ENCODE measurements around the gene LIF. TPM values are rescaled to one million over a fixed set of nuclear protein-coding genes. Genes with fewer than 3 reads are reported as not detected.

LIF gene
- total RNA-seq, 2 experiments from 2014 or later = 176 to 189 TPM

DNA sequence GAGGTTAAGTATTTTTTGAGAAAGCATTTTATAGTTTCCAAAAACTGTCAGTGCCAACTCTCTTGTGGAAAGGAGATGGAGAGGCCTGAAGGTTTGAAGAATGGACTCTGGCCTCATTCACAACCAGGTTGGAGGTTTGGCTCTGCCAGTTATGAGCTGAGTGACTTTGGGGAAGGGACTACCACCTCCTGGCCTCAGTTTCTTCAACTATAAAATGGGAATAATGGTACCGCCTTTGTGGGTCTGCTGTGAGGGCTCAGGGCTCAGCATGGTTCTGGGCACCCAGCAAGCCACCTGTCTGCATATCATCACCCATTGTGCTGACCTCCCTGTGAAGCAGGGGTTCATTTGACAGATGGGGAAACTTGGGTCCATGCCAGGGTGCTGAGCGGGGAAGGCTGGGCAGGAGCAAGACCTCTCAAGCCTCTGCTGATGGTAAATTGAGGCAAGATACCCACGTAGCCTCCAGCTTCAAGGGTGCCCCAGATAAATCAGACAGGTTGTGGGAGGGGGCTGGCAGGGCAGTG, 3.5 kb upstream of the LIF start:
- no peak overlapping the region for H3K4me3 Mint-ChIP-seq
- DNase-seq = no peak
- intact Hi-C loops (cut with micrococcal nuclease) = no loop called here
- CTCF ChIA-PET = interaction anchor here (1.5 to 1.8 kb wide), 4 partner anchors 13 to 74 kb away, joined by 3 to 11 read pairs (median 6); no protein-coding TSS in a partner anchor
- H3K27me3 Mint-ChIP-seq = no peaks in the 10 kb centered on the region
- POLR2A ChIA-PET = no interaction called here
- H3K27ac Mint-ChIP-seq = peak overlapping the region; percentile 42
- peaks cover 10% of the 10 kb centered on the region for H3K36me3 Mint-ChIP-seq
- H3K4me1 Mint-ChIP-seq (ENCODE audit: low read depth) = peaks cover 48% of the 10 kb centered on the region
- H3K9me3 Mint-ChIP-seq = no peaks in the 10 kb centered on the region

DNA sequence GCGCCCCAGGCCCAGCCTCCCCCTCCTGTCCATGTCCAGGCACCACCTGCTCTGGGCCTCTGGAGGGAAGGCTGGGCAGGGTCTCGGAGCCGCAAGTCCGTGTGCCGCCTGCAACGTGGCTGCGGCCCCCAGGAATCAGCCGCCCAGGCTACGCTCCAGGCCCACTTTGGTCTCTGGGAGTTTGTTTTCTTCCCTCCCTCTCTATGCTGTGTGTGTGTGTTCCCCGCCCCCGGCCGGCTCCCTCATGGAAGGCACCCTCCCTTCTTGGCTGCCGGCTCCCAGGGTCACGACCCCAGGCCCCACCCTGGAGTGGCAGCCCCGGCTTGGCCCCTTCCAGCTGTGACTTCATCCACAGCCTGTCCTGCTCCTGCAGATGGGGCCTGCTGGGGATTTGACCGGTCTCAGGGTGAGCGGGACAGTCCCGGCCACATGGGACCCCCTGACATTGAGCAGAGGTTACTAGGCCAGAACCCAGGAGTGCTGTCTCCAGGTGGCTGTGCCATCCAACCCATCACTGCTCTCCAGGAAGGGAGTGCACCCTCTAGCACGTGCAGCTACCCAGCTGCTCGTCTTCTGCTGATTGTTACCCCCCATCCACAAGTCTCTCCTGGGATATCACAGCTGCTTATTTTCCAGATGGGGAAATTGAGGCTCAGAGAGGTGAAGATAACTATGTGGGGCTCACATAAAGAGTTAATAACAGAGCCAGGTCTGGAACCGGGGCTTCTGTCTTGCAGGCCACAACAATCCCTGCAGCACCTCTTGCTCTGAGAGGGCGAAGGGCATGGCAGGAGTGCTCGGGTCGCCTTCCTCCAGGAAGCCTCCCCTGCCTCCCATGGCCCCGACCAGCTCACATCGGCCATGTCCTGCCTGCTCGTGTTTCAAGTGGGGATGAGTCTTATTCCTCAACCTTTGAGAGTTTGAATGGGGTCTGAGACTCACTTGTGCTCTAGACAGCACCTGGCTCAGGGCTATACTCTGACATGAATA, 2.8 kb upstream of the LIF start:
- no peak overlapping the region for H3K4me3 Mint-ChIP-seq
- intact Hi-C loops (cut with micrococcal nuclease) = no loop called here
- H3K27me3 Mint-ChIP-seq = no peaks in the 10 kb centered on the region
- no peak for DNase-seq
- H3K4me1 Mint-ChIP-seq (ENCODE audit: low read depth) = peaks cover 56% of the 10 kb centered on the region
- ChIA-PET CTCF (interaction anchor here (0.8 to 1.6 kb wide), 3 partner anchors 71 to 141 kb away, joined by 3 to 5 read pairs (median 3); no protein-coding TSS in a partner anchor), POLR2A (no interaction called here)
- no peak overlapping the region for H3K27ac Mint-ChIP-seq
- no peaks in the 10 kb centered on the region for H3K9me3 Mint-ChIP-seq
- peaks cover 17% of the 10 kb centered on the region for H3K36me3 Mint-ChIP-seq

- ChIA-PET CTCF (interaction anchor here (1.2 kb wide), 1 partner anchor 143 kb away, joined by 3 read pairs; no protein-coding TSS in a partner anchor), POLR2A (no interaction called here)
- no peak overlapping the region for H3K4me3 Mint-ChIP-seq
- peaks cover 64% of the 10 kb centered on the region for H3K4me1 Mint-ChIP-seq (ENCODE audit: low read depth)
- intact Hi-C loops (cut with micrococcal nuclease) = no loop called here
- H3K27me3 Mint-ChIP-seq = no peaks in the 10 kb centered on the region
- H3K27ac Mint-ChIP-seq = no peak overlapping the region
- H3K36me3 Mint-ChIP-seq = peaks cover 26% of the 10 kb centered on the region
- no peaks in the 10 kb centered on the region for H3K9me3 Mint-ChIP-seq
- DNase-seq = no peak
Measured at GRCh38 chr22:30248484-30248883, 1.9 kb upstream of the LIF start.

DNA sequence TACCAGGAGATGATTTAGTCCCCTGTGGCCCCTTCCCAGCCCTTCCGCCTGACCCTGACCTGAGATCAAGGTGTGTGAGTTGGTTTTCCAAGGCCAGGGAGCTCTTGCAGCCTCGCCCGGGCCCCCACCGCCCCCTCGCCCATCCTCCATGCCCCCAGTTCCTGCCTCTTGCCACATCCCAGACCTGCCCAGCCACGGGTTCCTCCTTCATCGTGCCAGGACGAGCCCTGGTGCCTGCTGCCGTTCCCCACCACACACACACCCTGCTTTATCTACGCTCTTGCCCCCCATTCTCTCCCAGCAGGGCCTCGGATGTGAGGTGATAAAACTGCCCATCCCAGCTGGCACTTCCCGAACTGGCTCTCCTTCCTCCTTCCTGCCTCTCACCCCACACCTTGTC, 1.4 kb upstream of the LIF start:
- H3K4me1 Mint-ChIP-seq (ENCODE audit: low read depth) = peaks cover 66% of the 10 kb centered on the region
- no peak overlapping the region for H3K27ac Mint-ChIP-seq
- H3K27me3 Mint-ChIP-seq = no peaks in the 10 kb centered on the region
- H3K4me3 Mint-ChIP-seq = no peak overlapping the region
- DNase-seq = no peak
- no peaks in the 10 kb centered on the region for H3K9me3 Mint-ChIP-seq
- H3K36me3 Mint-ChIP-seq = peaks cover 31% of the 10 kb centered on the region
- intact Hi-C loops (cut with micrococcal nuclease) = loop anchor here (2.0 kb wide), 2 partner anchors 63 to 139 kb away; no protein-coding TSS in a partner anchor
- CTCF ChIA-PET = interaction anchor here (1.2 kb wide), 1 partner anchor 142 kb away, joined by 3 read pairs; no protein-coding TSS in a partner anchor
- POLR2A ChIA-PET = no interaction called here

DNA sequence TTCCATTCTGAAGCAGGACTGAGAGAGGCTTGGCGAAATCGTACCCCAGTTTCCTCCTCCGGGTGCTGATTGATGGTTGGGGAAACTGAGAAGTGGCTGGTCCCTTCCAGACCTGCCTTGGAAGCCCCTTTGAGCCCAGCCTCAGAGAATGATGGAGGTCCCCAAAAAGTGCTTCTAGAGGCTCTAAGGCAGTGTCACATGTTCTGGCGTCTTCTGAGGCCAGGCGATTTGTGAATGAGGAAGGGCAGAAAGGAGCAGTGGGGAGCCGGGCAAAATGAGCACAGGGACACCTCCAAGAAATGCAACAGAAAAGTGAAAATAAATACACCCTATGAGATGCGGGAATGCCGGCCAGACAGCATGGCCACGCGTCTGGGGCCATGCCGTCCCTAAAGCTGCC, 1.0 kb upstream of the LIF start:
- Mint-ChIP-seq H3K27ac (peak overlapping the region; percentile 89), H3K9me3 (no peaks in the 10 kb centered on the region), H3K27me3 (no peaks in the 10 kb centered on the region), H3K36me3 (peaks cover 35% of the 10 kb centered on the region), H3K4me3 (peak overlapping the region; percentile 90), H3K4me1 (ENCODE audit: low read depth) (peaks cover 66% of the 10 kb centered on the region)
- ChIA-PET CTCF (interaction anchor here (1.2 kb wide), 1 partner anchor 142 kb away, joined by 3 read pairs; no protein-coding TSS in a partner anchor), POLR2A (no interaction called here)
- DNase-seq = no peak
- intact Hi-C loops (cut with micrococcal nuclease) = loop anchor here (2.0 kb wide), 2 partner anchors 63 to 139 kb away; no protein-coding TSS in a partner anchor

DNA sequence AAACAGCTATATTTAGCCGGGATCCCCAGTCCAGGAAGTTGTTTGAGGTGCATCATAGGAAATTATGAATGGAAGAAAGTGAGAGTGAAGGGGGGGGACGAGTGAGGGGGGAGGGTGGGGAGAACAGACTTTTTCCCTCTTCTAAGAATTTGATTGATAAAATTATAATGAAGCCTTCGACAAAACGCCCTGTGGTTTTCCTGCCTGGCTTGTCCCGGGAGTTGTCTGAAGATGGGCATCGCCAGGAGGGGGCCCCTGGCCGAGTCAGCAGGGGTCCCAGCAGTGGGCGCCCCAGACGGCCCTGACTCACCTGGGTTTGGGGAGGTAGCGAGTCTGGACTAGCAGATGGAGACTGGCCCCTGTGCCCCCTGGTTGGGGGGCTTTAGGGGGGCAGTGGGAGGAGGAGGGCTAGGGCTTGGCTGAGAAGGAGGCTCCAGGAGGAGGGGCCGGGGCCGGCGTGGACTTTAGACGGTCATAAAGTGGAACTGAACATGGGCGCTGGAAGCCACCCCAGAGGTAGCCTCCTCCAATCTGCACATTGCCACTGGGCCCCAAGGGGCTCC, 336 bp upstream of the LIF start:
- peaks cover 70% of the 10 kb centered on the region for H3K4me1 Mint-ChIP-seq (ENCODE audit: low read depth)

DNA sequence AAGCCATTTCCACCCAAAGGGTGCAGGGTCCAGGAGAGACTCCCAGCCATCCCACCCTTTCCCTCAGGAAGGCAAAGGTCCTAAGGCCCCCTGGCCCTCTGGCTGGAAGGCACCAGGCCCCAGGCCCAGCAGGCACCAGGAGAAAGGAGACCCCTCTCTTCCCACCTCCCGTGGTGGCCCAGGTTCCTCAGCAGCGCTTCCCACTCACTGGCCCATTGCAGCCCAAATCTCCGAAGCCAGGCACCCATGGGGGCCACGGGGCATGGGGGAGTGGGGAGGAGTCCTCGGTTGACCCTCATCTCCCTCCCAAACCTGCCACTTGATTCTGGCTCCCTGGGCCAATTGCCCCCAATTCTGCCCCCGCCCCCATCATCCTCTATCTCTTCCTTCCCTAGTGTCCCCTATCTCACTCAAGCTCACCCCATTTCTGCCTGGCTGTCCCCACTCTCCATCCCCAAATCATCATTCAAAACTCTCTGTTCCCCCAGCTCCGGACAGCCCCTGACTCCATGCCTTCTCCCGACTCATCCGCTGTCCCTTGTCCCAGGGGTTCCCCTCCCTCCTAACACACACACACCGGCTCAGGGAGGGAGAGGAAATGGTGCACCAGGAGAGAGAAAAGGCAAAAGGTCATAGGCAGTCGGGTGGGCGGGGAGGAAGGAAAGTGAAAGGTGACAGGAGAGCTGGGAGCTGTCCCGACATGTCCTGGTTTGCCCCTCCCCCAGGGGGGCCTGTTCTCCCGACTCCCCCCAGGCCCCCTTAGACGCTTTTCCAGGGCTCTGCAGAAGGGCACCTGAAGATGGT, 1.2 kb downstream of the LIF start:
- Mint-ChIP-seq H3K4me3 (peak overlapping the region; percentile 90), H3K4me1 (ENCODE audit: low read depth) (peaks cover 71% of the 10 kb centered on the region), H3K27me3 (no peaks in the 10 kb centered on the region), H3K9me3 (no peaks in the 10 kb centered on the region), H3K36me3 (peaks cover 47% of the 10 kb centered on the region), H3K27ac (peak overlapping the region; percentile 94)
- CTCF ChIA-PET = interaction anchor here (1.0 to 3.1 kb wide), 9 partner anchors 18 to 140 kb away, joined by 3 to 10 read pairs (median 5); no protein-coding TSS in a partner anchor
- DNase-seq = peak; percentile 60
- POLR2A ChIA-PET = interaction anchor here (0.9 to 1.8 kb wide), 4 partner anchors 60 to 125 kb away, joined by 3 to 9 read pairs (median 4); no protein-coding TSS in a partner anchor
- intact Hi-C loops (cut with micrococcal nuclease) = no loop called here

More for the DNA sequence above, 336 bp upstream of the LIF start:
- DNase-seq = peak; percentile 43
- no peaks in the 10 kb centered on the region for H3K9me3 Mint-ChIP-seq
- H3K27me3 Mint-ChIP-seq = no peaks in the 10 kb centered on the region
- peak overlapping the region; percentile 89 for H3K27ac Mint-ChIP-seq
- intact Hi-C loops (cut with micrococcal nuclease) = loop anchor here (1.0 to 2.0 kb wide), 4 partner anchors 19 to 138 kb away; partner anchors contain the start of gene OSM
- POLR2A ChIA-PET = interaction anchor here (1.1 kb wide), 2 partner anchors 56 to 69 kb away, joined by 4 to 6 read pairs; no protein-coding TSS in a partner anchor
- H3K4me3 Mint-ChIP-seq = peak overlapping the region; percentile 90
- H3K36me3 Mint-ChIP-seq = peaks cover 36% of the 10 kb centered on the region
- CTCF ChIA-PET = interaction anchor here (0.6 to 1.6 kb wide), 5 partner anchors 16 to 212 kb away, joined by 3 to 10 read pairs (median 5); no protein-coding TSS in a partner anchor

GRCh38 chr22:30244641-30245040, 1.9 kb downstream of the LIF start:
- ChIA-PET CTCF (interaction anchor here (0.5 to 3.1 kb wide), 7 partner anchors 18 to 175 kb away, joined by 3 to 10 read pairs (median 7); no protein-coding TSS in a partner anchor), POLR2A (interaction anchor here (1.1 to 1.8 kb wide), 3 partner anchors 59 to 76 kb away, joined by 3 to 9 read pairs (median 4); no protein-coding TSS in a partner anchor)
- intact Hi-C loops (cut with micrococcal nuclease) = no loop called here
- peaks cover 47% of the 10 kb centered on the region for H3K36me3 Mint-ChIP-seq
- H3K4me3 Mint-ChIP-seq = peak overlapping the region; percentile 90
- peaks cover 70% of the 10 kb centered on the region for H3K4me1 Mint-ChIP-seq (ENCODE audit: low read depth)
- DNase-seq = no peak
- H3K27me3 Mint-ChIP-seq = no peaks in the 10 kb centered on the region
- H3K27ac Mint-ChIP-seq = peak overlapping the region; percentile 94
- no peaks in the 10 kb centered on the region for H3K9me3 Mint-ChIP-seq

DNA sequence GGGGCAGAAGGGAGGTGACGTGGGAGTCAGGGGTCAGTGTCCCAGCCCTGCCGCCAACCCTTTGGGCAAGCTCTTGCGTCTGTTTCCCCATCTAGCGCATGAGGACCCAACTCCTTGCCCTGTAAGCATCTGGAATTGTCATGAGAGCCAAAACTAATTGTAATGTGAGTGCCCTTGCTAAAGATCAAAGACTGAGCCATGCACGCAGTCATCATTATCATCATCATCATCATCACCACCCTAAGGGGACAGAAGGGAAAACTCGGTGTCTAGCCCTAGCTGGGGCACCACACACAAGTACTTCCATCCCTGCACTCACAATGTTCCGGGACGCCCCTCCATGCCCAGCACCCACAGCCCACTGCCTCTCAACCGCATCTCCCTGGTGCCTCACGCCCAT, 2.5 kb downstream of the LIF start:
- intact Hi-C loops (cut with micrococcal nuclease) = no loop called here
- Mint-ChIP-seq H3K27me3 (no peaks in the 10 kb centered on the region), H3K27ac (peak overlapping the region; percentile 94), H3K4me1 (ENCODE audit: low read depth) (peaks cover 67% of the 10 kb centered on the region), H3K36me3 (peaks cover 47% of the 10 kb centered on the region), H3K9me3 (no peaks in the 10 kb centered on the region), H3K4me3 (peak overlapping the region; percentile 90)
- no peak for DNase-seq
- CTCF ChIA-PET = interaction anchor here (0.5 to 3.1 kb wide), 10 partner anchors 10 to 175 kb away, joined by 3 to 10 read pairs (median 4); no protein-coding TSS in a partner anchor
- POLR2A ChIA-PET = interaction anchor here (1.0 to 1.8 kb wide), 4 partner anchors 20 to 84 kb away, joined by 3 to 9 read pairs (median 4); no protein-coding TSS in a partner anchor

- Mint-ChIP-seq H3K36me3 (peaks cover 47% of the 10 kb centered on the region), H3K27me3 (no peaks in the 10 kb centered on the region), H3K4me3 (peak overlapping the region; percentile 90), H3K27ac (peak overlapping the region; percentile 94), H3K9me3 (no peaks in the 10 kb centered on the region), H3K4me1 (ENCODE audit: low read depth) (peaks cover 68% of the 10 kb centered on the region)
- intact Hi-C loops (cut with micrococcal nuclease) = no loop called here
- DNase-seq = peak; percentile 50
- POLR2A ChIA-PET = interaction anchor here (1.0 to 1.8 kb wide), 4 partner anchors 20 to 84 kb away, joined by 3 to 9 read pairs (median 4); no protein-coding TSS in a partner anchor
- CTCF ChIA-PET = interaction anchor here (0.6 to 3.1 kb wide), 9 partner anchors 11 to 135 kb away, joined by 3 to 10 read pairs (median 5); no protein-coding TSS in a partner anchor
Measured at GRCh38 chr22:30243661-30244060, 2.9 kb downstream of the LIF start.
